ENCODE measurements around the gene AGAP1. TPM values are rescaled to one million over a fixed set of nuclear protein-coding genes. Genes with fewer than 3 reads are reported as not detected.

AGAP1 gene
- total RNA-seq, 1 experiment from 2014 or later = 25.8 TPM

- H2BK120ac ChIP-seq (ENCODE audit: low read depth, low read length, poor library complexity, severe bottlenecking) = no peak overlapping the region
- peaks cover 41 to 51% of the 10 kb centered on the region in 2 experiments for H3K4me1 Mint-ChIP-seq
Observed at GRCh38 chr2:236175548-236176150, 681.8 kb downstream of the AGAP1 start.

More at GRCh38 chr2:236175548-236176150, 681.8 kb downstream of the AGAP1 start:
- no peak overlapping the region for H3K23ac ChIP-seq (ENCODE audit: insufficient read length, low read depth, low read length)
- DNase-seq = no peak
- no peaks in the 10 kb centered on the region for H4K20me1 ChIP-seq (ENCODE audit: control insufficient read depth, insufficient read depth, insufficient read length)
- H3K36me3 Mint-ChIP-seq (ENCODE audit: insufficient read depth in 1 of 3, low read depth in 3 of 3) = peaks cover 0 to 2% (median 0%) of the 10 kb centered on the region in 3 experiments; a peak in 1 of 7 replicates
- no peak overlapping the region for H3T11ph ChIP-seq (ENCODE audit: low read length)
- H3K4me1 ChIP-seq (ENCODE audit: insufficient read depth, low read length) = peaks cover 19% of the 10 kb centered on the region
- H4K91ac ChIP-seq (ENCODE audit: insufficient read length, low read depth, low read length) = no peak overlapping the region
- no peak overlapping the region for H3K4ac ChIP-seq (ENCODE audit: low read depth, low read length)
- H3K18ac ChIP-seq (ENCODE audit: insufficient read length, low read depth, low read length) = no peak overlapping the region
- H2AFZ ChIP-seq (ENCODE audit: low read length) = no peak overlapping the region
- no peak overlapping the region for H2BK20ac ChIP-seq (ENCODE audit: low read depth, low read length, poor library complexity, severe bottlenecking)
- H3K23me2 ChIP-seq (ENCODE audit: insufficient read length, low read depth, low read length, poor library complexity, severe bottlenecking) = peaks cover 26% of the 10 kb centered on the region
- H2BK15ac ChIP-seq (ENCODE audit: low read depth, low read length) = no peak overlapping the region
- peaks cover 97% of the 10 kb centered on the region for H3K27me3 Mint-ChIP-seq (ENCODE audit: low read depth)
- H3K27ac ChIP-seq (ENCODE audit: insufficient read length, low read depth, low read length) = no peak overlapping the region
- WGBS (ENCODE audit: extremely low coverage, insufficient read length, low lambda C conversion rate) = no CpG with 5 or more reads among the region's 6 CpGs
- TF ChIP-seq CTCF (conservative IDR thresholded peaks at IDR 0.05) = no peak
- H3K9me3 ChIP-seq (ENCODE audit: control insufficient read depth, low read depth, low read length) = no peaks in the 10 kb centered on the region
- H3K9me3 Mint-ChIP-seq = peaks cover 3 to 15% of the 10 kb centered on the region in 2 experiments; a peak in 2 of 5 replicates
- H3K79me1 ChIP-seq (ENCODE audit: insufficient read depth, low read depth, low read length, poor library complexity, severe bottlenecking) = no peaks in the 10 kb centered on the region
- no peak overlapping the region for H2BK5ac ChIP-seq (ENCODE audit: insufficient read length, low read length)
- no peak overlapping the region for H3K9ac ChIP-seq (ENCODE audit: extremely low read depth, insufficient read length, low read length)
- H2BK12ac ChIP-seq (ENCODE audit: insufficient read length, low read depth, low read length) = no peak overlapping the region
- H3K27ac Mint-ChIP-seq = no peak overlapping the region
- no peak overlapping the region for H3K4me2 ChIP-seq (ENCODE audit: insufficient read depth, insufficient read length, low read length)
- no peaks in the 10 kb centered on the region for H3K79me2 ChIP-seq (ENCODE audit: insufficient read depth, low read length)
- no peak overlapping the region for H3K4me3 Mint-ChIP-seq
- H3K14ac ChIP-seq (ENCODE audit: insufficient read depth, low read length) = no peak overlapping the region
- no peak overlapping the region for H2AK5ac ChIP-seq (ENCODE audit: insufficient read length, low read length)
- H3K56ac ChIP-seq (ENCODE audit: insufficient read length, low read depth, low read length) = no peak overlapping the region
- H4K8ac ChIP-seq (replicated peaks; ENCODE audit: insufficient read length, low read depth, low read length) = no peak overlapping the region
- peaks cover 54% of the 10 kb centered on the region for H3K27me3 ChIP-seq (ENCODE audit: insufficient read depth, low read length)
- no peak overlapping the region for H4K5ac ChIP-seq (ENCODE audit: insufficient read length, low read depth, low read length)

All from H9 (cell line).